RWPE1 (cell line): ENCODE results near the gene SEC24B.
"Not testable (repeated sequence)": the region's sequence is repeated elsewhere in the genome, so short reads cannot be mapped to it uniquely, and the experiment has no call there.

ENCODE experiments used
- CTCF ChIA-PET: fragments of 350-600 bp; sonication (Branson Sonifier 250); formaldehyde crosslinking; extraction: SDS; loops from one replicate; lab custom pipeline; 2021; lab: Yijun Ruan, JAX
- POLR2A ChIA-PET: fragments of 400-600 bp; formaldehyde crosslinking; extraction: SDS; loops from one replicate; lab custom pipeline; 2020; ENCODE audit warnings: antibody characterized with exemption; ENCODE audit not compliant: low non-redundant PET; lab: Yijun Ruan, JAX
- DNase-seq: peaks from one replicate; pipeline ENCODE4 v3.0.0; 2012; ENCODE audit warnings: low spot score
- H3K27ac ChIP-seq: fragments of 450-650 bp; 2 replicates; pipeline ENCODE4 v1.5.1; 2017
- CTCF ChIP-seq: fragments of 450-650 bp; conservative IDR thresholded peaks from 2 replicates; pipeline ENCODE4 v1.5.1; 2017; ENCODE audit warnings: low read depth, mild to moderate bottlenecking

Gene SEC24B

GRCh38 chr4:109436504-109436903 is 2.9 kb downstream of the SEC24B start:
- DNase-seq, result no peak
- no peak overlapping the region for H3K27ac ChIP-seq
- ChIA-PET CTCF (interaction anchor here (0.6 to 0.7 kb wide), 2 partner anchors 613 to 1384 kb away, joined by 3 read pairs; no protein-coding TSS in a partner anchor), POLR2A (interaction anchor here (0.8 kb wide), 1 partner anchor 25 kb away, joined by 3 read pairs; no protein-coding TSS in a partner anchor)
- TF ChIP-seq CTCF, result no peak

- DNase-seq, result peak; percentile 74
- H3K27ac ChIP-seq, result peak overlapping the region; percentile 92
- TF ChIP-seq CTCF, result no peak
- ChIA-PET CTCF (interaction anchor here (0.6 kb wide), 1 partner anchor 505 kb away, joined by 3 read pairs; no protein-coding TSS in a partner anchor), POLR2A (no interaction called here)
Measured at GRCh38 chr4:109440948-109441347, 7.3 kb downstream of the SEC24B start.

DNA sequence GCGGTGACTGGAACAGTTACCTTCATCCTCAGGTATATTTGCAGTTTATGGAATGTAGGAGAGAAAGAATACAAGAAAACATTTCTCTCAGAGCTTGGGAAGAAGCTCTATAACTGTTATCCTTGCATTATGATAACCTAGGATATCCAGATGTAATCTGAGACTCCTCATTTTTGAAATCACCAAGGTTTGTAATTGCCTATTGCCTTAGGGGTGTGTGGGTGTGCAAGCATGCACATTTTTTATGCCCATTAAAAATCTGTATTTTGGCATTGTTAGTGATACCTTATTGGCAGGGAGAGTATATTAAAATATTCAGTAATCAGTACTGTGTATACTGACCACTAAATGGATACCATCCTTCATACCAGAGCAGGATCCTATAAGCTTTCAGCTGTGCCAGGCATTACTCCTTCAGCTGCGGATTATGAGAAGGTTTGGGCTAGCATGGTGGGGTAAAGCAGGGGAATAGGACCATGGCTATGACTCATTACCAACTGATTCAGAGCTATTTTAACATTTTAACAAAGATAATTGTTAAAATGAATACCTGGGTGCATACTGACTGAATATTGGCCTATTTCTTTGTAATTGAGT is 8.3 kb downstream of the SEC24B start:
- DNase-seq, result peak; percentile 61
- no peak for TF ChIP-seq CTCF
- ChIA-PET CTCF (interaction anchor here (0.7 kb wide), 1 partner anchor 9 kb away, joined by 4 read pairs; no protein-coding TSS in a partner anchor), POLR2A (interaction anchor here (0.9 kb wide), 1 partner anchor 9 kb away, joined by 3 read pairs; no protein-coding TSS in a partner anchor)
- peak overlapping the region; percentile 92 for H3K27ac ChIP-seq

GRCh38 chr4:109444182-109444844 is 10.7 kb downstream of the SEC24B start:
- POLR2A ChIA-PET, result no interaction called here
- no peak for DNase-seq

DNA sequence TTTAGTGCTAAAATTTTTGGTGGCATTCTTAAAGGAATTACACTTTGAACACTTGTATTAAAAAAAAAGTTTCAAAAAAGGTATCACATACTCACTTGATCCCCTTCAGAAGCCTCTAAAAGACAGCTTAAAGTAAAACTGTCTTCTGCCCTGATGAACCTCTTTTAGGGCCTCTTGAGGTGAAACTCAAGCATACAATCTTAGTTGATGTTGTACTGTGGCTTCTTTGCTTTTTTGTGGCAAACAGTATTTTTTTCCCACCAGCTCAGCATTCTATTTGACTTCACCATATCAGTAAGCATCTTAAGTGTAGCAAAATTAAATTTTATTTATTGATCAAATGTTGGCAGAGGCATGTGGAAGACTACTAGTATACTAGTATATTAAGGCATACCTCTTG is 13.7 kb downstream of the SEC24B start:
- TF ChIP-seq CTCF, result no peak
- DNase-seq, result no peak
- H3K27ac ChIP-seq, result no peak overlapping the region
- ChIA-PET POLR2A (no interaction called here), CTCF (no interaction called here)

More at GRCh38 chr4:109444182-109444844, 10.7 kb downstream of the SEC24B start:
- TF ChIP-seq CTCF, result no peak
- CTCF ChIA-PET, result interaction anchor here (0.6 to 1.5 kb wide), 4 partner anchors 10 to 906 kb away, joined by 3 to 6 read pairs (median 5); partner anchors contain the start of gene SEC24B
- peak overlapping the region; percentile 68 for H3K27ac ChIP-seq

- no peak overlapping the region for H3K27ac ChIP-seq
- CTCF ChIA-PET, result no interaction called here
- POLR2A ChIA-PET, result no interaction called here
- TF ChIP-seq CTCF, result no peak
- no peak for DNase-seq
Measured at GRCh38 chr4:109451544-109452273, 18.1 kb downstream of the SEC24B start.

- H3K27ac ChIP-seq, POLR2A ChIA-PET, CTCF ChIA-PET, DNase-seq: not testable (repeated sequence)
Measured at GRCh38 chr4:109453110-109453509, 19.5 kb downstream of the SEC24B start.
